Left renal cortex interstitium (tissue), 4 donors: ENCODE results near the gene BBS5. TPM values are rescaled to one million over a fixed set of nuclear protein-coding genes. Genes with fewer than 3 reads are reported as not detected.
"Not testable (repeated sequence)": the region's sequence is repeated elsewhere in the genome, so short reads cannot be mapped to it uniquely, and the experiment has no call there.

Experiments used
- DNase-seq, 4 donors: peaks; one replicate each; pipeline ENCODE4 v3.0.0-alpha.2; 2013; ENCODE audit warnings: low read depth in 4 of 4, low spot score in 2 of 4, missing footprints in 1 of 4
- polyA plus RNA-seq, 4 donors: library from polyadenylated mRNA; unstranded; fragments of 120-200 nt; gene quantifications; one replicate each; pipeline ENCODE4 v1.2.1, GENCODE V29; 2013; ENCODE audit not compliant: insufficient read length in 4 of 4

Gene BBS5
- polyA plus RNA-seq, 4 donors: 10.6 to 18.3 (median 14.0) TPM

GRCh38 chr2:169539460-169539859 lies 60.2 kb downstream of the BBS5 start:
- DNase-seq: not testable (repeated sequence)

DNA sequence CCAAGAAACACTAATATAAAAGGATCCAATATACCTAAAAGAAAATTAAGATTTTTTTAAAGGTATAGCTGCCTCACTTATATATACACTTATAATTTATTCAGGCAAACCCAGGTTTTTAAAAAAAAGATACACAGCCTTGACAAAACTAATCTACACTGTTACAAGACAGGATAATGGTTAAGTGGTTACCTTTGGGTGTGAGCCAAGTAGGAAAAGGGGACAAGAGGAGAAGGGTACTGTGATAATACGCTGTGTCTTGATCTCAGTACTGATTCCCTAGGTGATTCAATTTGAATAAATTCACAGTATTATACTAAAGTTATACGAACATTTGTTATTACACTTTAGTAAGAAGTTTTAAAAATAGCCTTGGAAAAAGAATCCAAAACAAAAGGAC lies 60.9 kb downstream of the BBS5 start:
- DNase-seq: no peak

DNA sequence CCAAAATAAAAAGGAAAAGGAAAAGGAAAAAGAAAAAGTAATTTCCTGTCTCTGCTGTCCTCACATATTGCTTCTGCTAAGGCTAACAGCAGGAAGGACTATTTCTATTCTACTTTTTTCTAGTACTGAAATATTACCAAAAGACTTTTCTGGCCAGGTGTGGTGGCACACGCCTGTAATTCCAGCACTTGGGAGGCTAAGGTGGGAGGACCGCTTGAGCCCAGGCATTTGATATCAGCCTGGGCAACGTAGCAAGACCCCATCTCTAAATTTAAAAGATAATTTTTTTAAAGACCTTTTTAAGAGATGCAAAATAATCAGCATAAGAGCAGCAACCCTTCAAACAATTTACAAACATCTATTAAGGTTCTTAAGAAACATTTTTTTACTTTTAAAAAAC lies 63.1 kb downstream of the BBS5 start:
- DNase-seq: no peak

GRCh38 chr2:169546756-169547155 lies 67.5 kb downstream of the BBS5 start:
- no peak for DNase-seq

Other genes with a start within 250 kb of the BBS5 start
- 100 to 1,000 TPM in 3 of 4 donors, 10 to 100 TPM in 1; 90.5 to 211 (median 153) TPM for gene LRP2, start 117.0 kb upstream of the BBS5 start, polyA plus RNA-seq
- gene KLHL41, start 30.2 kb downstream of the BBS5 start, polyA plus RNA-seq: 1 to 10 TPM in 3 of 4 donors, under 1 TPM in 1; 0.76 to 2.7 (median 1.5) TPM
- 10 to 100 TPM; 26.8 to 47.3 (median 36.4) TPM for gene FASTKD1, start 94.4 kb downstream of the BBS5 start, polyA plus RNA-seq
- 100 to 1,000 TPM in 3 of 4 donors, 10 to 100 TPM in 1; 84.1 to 111 (median 102) TPM for gene PPIG, start 104.9 kb downstream of the BBS5 start, polyA plus RNA-seq
- gene CFAP210, start 214.9 kb downstream of the BBS5 start, polyA plus RNA-seq: 1 to 10 TPM; 1.6 to 3.1 (median 2.6) TPM
- gene PHOSPHO2, start 215.0 kb downstream of the BBS5 start, polyA plus RNA-seq: 10 to 100 TPM; 10.3 to 19.7 (median 14.7) TPM